BLaER1 (cell line): Measurements from ENCODE around the gene MIB2.

Experiments used
- H3K27ac ChIP-seq: shearing (Covaris generic); formaldehyde crosslinking; 2 replicates; pipeline ENCODE4 v1.8.1; 2022
- H3K27me3 ChIP-seq: shearing (Covaris generic); formaldehyde crosslinking; 2 replicates; pipeline ENCODE4 v1.8.1; 2022
- H3K36me3 ChIP-seq: shearing (Covaris generic); formaldehyde crosslinking; 2 replicates; pipeline ENCODE4 v1.8.1; 2022
- H3K4me1 ChIP-seq: shearing (Covaris generic); formaldehyde crosslinking; 2 replicates; pipeline ENCODE4 v1.8.1; 2022
- H3K4me2 ChIP-seq: shearing (Covaris generic); formaldehyde crosslinking; 2 replicates; pipeline ENCODE4 v1.8.1; 2022
- H3K4me3 ChIP-seq: shearing (Covaris generic); formaldehyde crosslinking; 2 replicates; pipeline ENCODE4 v1.8.1; 2022
- H3K9ac ChIP-seq: shearing (Covaris generic); formaldehyde crosslinking; 2 replicates; pipeline ENCODE4 v1.8.1; 2022
- H3K9me3 ChIP-seq: shearing (Covaris generic); formaldehyde crosslinking; 2 replicates; pipeline ENCODE4 v1.8.1; 2022
- H4K20me1 ChIP-seq: shearing (Covaris generic); formaldehyde crosslinking; 2 replicates; pipeline ENCODE4 v1.8.1; 2022
- Cebpa-rat ChIP-seq: shearing (Covaris generic); IDR thresholded peaks from 2 replicates; pipeline ENCODE4 v1.8.1; 2022

MIB2 gene

DNA sequence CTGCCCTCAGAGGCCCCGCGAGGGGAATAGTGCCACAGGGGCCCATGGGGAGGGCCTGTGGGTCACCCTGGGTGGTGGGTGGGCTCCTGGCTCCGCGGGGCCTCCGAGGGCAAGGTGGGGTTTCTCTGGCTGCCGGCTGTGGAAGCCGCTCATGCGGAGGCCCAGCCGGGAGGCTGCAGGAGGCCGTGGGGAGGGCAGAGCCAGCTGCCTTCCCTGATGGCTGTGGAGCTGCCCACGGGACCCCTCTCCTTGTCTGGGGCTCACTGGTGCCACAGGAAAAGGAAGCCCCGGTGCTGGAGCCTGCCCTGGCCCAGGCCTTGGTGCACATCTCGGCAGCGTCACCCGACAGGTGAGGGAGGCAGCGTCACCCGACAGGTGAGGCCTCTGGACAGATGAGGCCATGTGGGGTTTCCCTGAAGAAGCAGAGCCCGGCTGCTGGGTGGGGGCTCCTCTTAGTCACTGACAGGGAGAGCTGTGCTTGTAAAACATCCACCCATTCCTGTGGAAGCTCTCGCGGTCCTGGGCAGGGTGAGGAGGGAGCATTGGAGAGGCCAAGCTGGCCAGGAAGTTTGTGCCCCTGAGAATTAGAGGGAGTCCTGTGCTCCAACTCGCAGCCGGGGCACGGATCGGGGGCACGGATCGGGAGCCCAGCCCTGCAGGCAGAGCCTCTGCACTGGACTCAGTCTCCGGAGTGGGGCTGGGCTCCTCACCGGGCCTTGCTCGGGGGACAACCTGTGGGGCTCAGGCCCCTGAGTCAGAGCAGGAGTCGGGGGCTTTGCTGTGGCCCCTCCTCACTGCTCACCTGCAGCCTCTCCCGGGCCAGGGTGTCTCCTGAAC lies 6.1 kb downstream of the MIB2 start:
- no peak for TF ChIP-seq Cebpa-rat
- Histone ChIP-seq H3K4me3 (no peak overlapping the region), H4K20me1 (peaks cover 76% of the 10 kb centered on the region), H3K4me1 (peaks cover 18% of the 10 kb centered on the region), H3K4me2 (no peak overlapping the region), H3K9me3 (no peaks in the 10 kb centered on the region), H3K27me3 (no peaks in the 10 kb centered on the region), H3K27ac (no peak overlapping the region), H3K9ac (no peak overlapping the region), H3K36me3 (peaks cover 23% of the 10 kb centered on the region; the same call in 1 of the 2 replicates)

DNA sequence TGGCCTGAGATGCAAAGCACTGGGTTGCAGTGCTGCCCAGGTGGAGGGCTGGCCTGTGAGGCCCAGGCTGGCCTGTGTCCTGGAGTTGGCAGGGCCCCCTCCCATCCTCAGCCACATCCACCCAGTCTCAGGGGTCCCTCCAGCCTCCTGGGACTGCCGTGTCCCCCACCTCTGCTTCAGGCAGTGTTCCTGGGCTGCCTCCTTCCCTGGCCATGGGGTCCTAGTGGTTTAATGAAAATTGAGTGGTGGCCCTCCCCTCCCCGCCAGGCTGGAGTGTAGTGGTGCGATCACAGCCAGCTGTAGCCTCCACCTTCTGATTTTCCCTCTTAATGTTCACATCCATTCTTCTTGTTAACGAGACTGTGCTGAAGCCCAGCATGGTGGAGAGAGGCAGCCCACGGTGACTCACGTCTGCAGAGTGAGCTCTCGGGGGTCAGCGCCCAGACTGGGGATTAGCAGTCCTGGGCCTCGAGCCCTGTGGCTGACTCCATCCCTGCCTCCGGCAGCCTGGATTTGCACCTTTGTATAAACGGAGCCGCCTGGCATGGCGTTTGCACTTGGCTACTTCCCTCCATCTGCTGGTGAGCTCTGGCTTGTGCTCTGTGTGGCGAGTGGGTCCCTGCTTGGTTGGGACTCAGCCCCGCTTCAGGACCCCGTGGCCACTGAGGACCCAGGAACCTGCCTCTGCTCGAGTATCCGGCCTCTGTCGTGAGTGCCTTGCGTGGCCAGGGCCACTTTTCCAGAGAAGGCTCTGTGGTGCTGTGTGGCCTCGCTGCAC lies 6.9 kb downstream of the MIB2 start:
- Histone ChIP-seq H3K4me2 (no peak overlapping the region), H3K9ac (no peak overlapping the region), H3K36me3 (peaks cover 23% of the 10 kb centered on the region; the same call in 1 of the 2 replicates)

DNA sequence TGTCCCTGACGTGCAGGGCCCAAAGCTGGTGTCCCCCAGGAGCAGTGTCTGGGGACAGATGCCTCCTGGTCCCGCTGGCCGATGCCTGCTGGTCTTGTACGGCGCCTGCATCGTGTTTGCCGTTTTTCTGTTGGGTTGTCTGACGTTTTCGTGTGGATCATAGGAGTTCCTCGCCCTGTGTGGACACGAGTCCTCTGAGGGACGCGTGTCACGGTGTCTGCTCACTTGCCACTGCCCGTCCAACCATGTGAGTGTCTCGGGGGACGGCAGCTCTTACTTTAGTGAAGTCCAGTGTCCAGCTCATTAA lies 7.4 kb downstream of the MIB2 start:
- Histone ChIP-seq H3K4me2 (no peak overlapping the region), H4K20me1 (peaks cover 62% of the 10 kb centered on the region), H3K4me1 (peaks cover 6% of the 10 kb centered on the region; the same call in 1 of the 2 replicates), H3K9me3 (no peaks in the 10 kb centered on the region), H3K27me3 (no peaks in the 10 kb centered on the region), H3K4me3 (no peak overlapping the region), H3K27ac (no peak overlapping the region), H3K36me3 (peaks cover 19% of the 10 kb centered on the region; the same call in 1 of the 2 replicates), H3K9ac (no peak overlapping the region)
- no peak for TF ChIP-seq Cebpa-rat

More for the DNA sequence above, 6.9 kb downstream of the MIB2 start:
- Histone ChIP-seq H3K27ac (no peak overlapping the region; the same call in 1 of the 2 replicates), H3K4me1 (peaks cover 10% of the 10 kb centered on the region), H3K27me3 (no peaks in the 10 kb centered on the region), H3K4me3 (no peak overlapping the region), H3K9me3 (no peaks in the 10 kb centered on the region), H4K20me1 (peaks cover 68% of the 10 kb centered on the region)
- no peak for TF ChIP-seq Cebpa-rat

- TF ChIP-seq Cebpa-rat, result no peak
- no peak overlapping the region for H3K9ac ChIP-seq
- no peaks in the 10 kb centered on the region for H3K27me3 ChIP-seq
- no peaks in the 10 kb centered on the region for H3K9me3 ChIP-seq
- H3K4me1 ChIP-seq, result peaks cover 10% of the 10 kb centered on the region
- peaks cover 59% of the 10 kb centered on the region for H4K20me1 ChIP-seq
- H3K27ac ChIP-seq, result no peak overlapping the region
- no peak overlapping the region for H3K4me2 ChIP-seq
- peaks cover 17% of the 10 kb centered on the region; the same call in 1 of the 2 replicates for H3K36me3 ChIP-seq
- H3K4me3 ChIP-seq, result no peak overlapping the region
These were observed 7.9 kb downstream of the MIB2 start for GRCh38 chr1:1623181-1623630.

DNA sequence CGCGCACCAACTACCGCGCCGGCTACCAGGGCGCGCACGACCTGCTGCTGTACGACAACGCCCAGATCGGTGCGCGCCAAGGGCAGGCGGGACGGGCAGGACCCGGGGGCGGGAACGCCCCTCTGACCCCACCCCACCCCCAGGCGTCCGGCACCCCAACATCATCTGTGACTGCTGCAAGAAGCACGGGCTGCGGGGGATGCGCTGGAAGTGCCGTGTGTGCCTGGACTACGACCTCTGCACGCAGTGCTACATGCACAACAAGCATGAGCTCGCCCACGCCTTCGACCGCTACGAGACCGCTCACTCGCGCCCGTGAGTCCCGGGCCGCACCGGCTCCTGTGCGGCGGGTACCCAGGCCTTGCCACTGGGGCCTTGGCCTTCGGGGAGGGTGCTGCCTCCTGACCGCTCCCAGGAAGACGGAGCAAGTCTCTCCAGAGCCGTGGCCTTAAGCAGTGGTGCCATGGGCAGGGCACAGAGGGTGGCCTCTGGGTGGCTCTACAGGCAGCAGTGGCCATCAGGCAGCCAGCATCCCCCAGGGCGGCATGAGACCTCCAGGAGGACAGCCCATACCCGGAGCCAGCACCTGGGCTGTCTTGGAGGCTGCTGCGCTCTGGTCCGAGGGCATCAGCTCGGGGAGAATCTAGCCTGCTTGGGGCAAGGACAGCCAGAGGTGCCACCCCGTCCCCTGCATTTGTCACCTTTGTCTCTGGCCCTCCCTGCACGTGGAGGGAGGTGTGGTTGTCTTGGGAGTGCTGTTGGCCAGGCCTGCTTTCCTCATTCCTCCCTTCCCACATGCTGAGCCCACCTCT lies 8.5 kb downstream of the MIB2 start:
- H3K27me3 ChIP-seq, result no peaks in the 10 kb centered on the region
- H3K4me1 ChIP-seq, result peaks cover 17% of the 10 kb centered on the region
- no peak overlapping the region for H3K4me2 ChIP-seq
- H3K36me3 ChIP-seq, result peaks cover 11% of the 10 kb centered on the region; the same call in 1 of the 2 replicates
- no peak for TF ChIP-seq Cebpa-rat
- H3K9me3 ChIP-seq, result no peaks in the 10 kb centered on the region
- H3K9ac ChIP-seq, result no peak overlapping the region
- peaks cover 59% of the 10 kb centered on the region for H4K20me1 ChIP-seq
- H3K27ac ChIP-seq, result no peak overlapping the region
- H3K4me3 ChIP-seq, result no peak overlapping the region

- Histone ChIP-seq H3K9ac (no peak overlapping the region), H3K27me3 (no peaks in the 10 kb centered on the region), H3K36me3 (peaks cover 11% of the 10 kb centered on the region; the same call in 1 of the 2 replicates), H3K4me2 (no peak overlapping the region), H3K27ac (no peak overlapping the region), H3K9me3 (no peaks in the 10 kb centered on the region), H3K4me3 (no peak overlapping the region), H4K20me1 (peaks cover 51% of the 10 kb centered on the region), H3K4me1 (peaks cover 20% of the 10 kb centered on the region)
- no peak for TF ChIP-seq Cebpa-rat
These were observed 9.4 kb downstream of the MIB2 start for GRCh38 chr1:1624443-1625403.

DNA sequence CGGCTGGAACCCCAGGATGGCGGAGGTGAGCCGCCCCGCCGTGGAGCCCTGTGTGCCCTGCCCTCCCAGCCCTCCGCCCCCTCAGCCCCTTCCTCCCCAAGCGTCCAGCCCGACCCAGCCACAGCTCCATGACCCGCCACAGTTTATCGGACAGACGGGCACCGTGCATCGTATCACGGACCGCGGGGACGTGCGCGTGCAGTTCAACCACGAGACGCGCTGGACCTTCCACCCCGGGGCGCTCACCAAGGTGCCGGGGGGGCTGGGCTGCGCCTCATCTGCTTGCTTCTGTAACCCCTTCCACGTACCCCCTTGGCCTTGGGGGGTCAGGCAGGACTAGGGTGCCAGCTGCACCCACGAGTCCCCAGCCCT lies 10.1 kb downstream of the MIB2 start:
- no peaks in the 10 kb centered on the region for H3K9me3 ChIP-seq
- H3K9ac ChIP-seq, result no peak overlapping the region
- H4K20me1 ChIP-seq, result peaks cover 44% of the 10 kb centered on the region
- H3K27ac ChIP-seq, result no peak overlapping the region
- no peaks in the 10 kb centered on the region; the same call in 1 of the 2 replicates for H3K27me3 ChIP-seq
- no peak for TF ChIP-seq Cebpa-rat
- no peak overlapping the region for H3K4me2 ChIP-seq
- H3K4me3 ChIP-seq, result no peak overlapping the region
- H3K4me1 ChIP-seq, result peaks cover 17% of the 10 kb centered on the region
- H3K36me3 ChIP-seq, result peaks cover 11% of the 10 kb centered on the region; the same call in 1 of the 2 replicates

DNA sequence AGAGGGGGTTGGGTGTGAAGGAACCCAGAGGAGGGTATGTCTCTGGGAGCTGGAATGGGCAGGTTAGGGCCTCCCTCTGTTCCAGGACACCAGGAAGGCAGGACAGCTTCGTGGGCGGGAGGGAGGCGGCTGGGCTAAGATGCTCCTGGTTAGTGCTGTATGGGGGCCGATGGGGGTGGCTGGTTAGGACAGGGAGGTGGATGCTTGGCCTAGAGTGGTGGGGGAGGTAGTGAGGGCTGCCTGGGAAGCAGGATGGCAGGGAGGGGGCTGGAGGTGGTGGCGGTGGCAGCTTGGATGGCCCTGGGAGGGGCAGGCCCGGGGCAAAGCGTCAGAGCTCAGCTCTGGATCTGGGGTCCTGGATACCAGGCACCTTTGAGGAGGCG lies 10.5 kb downstream of the MIB2 start:
- no peak overlapping the region for H3K4me3 ChIP-seq
- H3K9me3 ChIP-seq, result no peaks in the 10 kb centered on the region
- no peak for TF ChIP-seq Cebpa-rat
- H3K27me3 ChIP-seq, result peaks cover 4% of the 10 kb centered on the region; the same call in 1 of the 2 replicates
- H3K27ac ChIP-seq, result no peak overlapping the region
- peaks cover 22% of the 10 kb centered on the region for H3K4me1 ChIP-seq
- no peak overlapping the region for H3K9ac ChIP-seq
- no peak overlapping the region for H3K4me2 ChIP-seq
- peaks cover 40% of the 10 kb centered on the region for H4K20me1 ChIP-seq
- peaks cover 11% of the 10 kb centered on the region; the same call in 1 of the 2 replicates for H3K36me3 ChIP-seq
